ENCODE data around the gene SERF1A. TPM values are rescaled to one million over a fixed set of nuclear protein-coding genes. Genes with fewer than 3 reads are reported as not detected.

Gene SERF1A
- total RNA-seq, 4 donors from 2014 or later = 7.6 to 16.2 (median 9.6) TPM

Small RNA genes within 50 kb of the gene (small RNA-seq; reads per million reads assigned to genes)
- gene CDH12P1 = 0 reads per million in 3 donors

Other genes starting within 250 kb of the SERF1A start
- 10 to 100 TPM; 21.1 to 45.9 (median 28.6) TPM for gene SMN1, start 24.4 kb downstream of the SERF1A start, total RNA-seq
- 10 to 100 TPM in 2 of 4 donors, 1 to 10 TPM in 2; 6.5 to 21.0 (median 12.8) TPM for gene NAIP, start 124.7 kb downstream of the SERF1A start, total RNA-seq
- 10 to 100 TPM in 1 of 4 donors, 1 to 10 TPM in 3; 8.3 to 24.5 (median 9.2) TPM for gene GTF2H2, start 167.0 kb downstream of the SERF1A start, total RNA-seq